ENCODE data around the gene UBXN7.
"Not testable (repeated sequence)": the region's sequence is repeated elsewhere in the genome, so short reads cannot be mapped to it uniquely, and the experiment has no call there.

The UBXN7 gene

GRCh38 chr3:196418601-196419000, 13.6 kb downstream of the UBXN7 start:
- peak; percentile 20 to 62 for DNase-seq

GRCh38 chr3:196414469-196414868, 17.8 kb downstream of the UBXN7 start:
- peak in 1 of 2 donors; percentile 31 for DNase-seq

GRCh38 chr3:196412704-196413103, 19.5 kb downstream of the UBXN7 start:
- DNase-seq: no peak

GRCh38 chr3:196409409-196409808, 22.8 kb downstream of the UBXN7 start:
- no peak for DNase-seq

- no peak for DNase-seq
Measured at GRCh38 chr3:196408565-196409300, 23.5 kb downstream of the UBXN7 start.

- no peak for DNase-seq
Measured at GRCh38 chr3:196406811-196407470, 25.3 kb downstream of the UBXN7 start.

- DNase-seq: no peak
Measured at GRCh38 chr3:196400331-196400730, 31.9 kb downstream of the UBXN7 start.

GRCh38 chr3:196399485-196399945, 32.7 kb downstream of the UBXN7 start:
- no peak for DNase-seq

GRCh38 chr3:196398782-196399181, 33.4 kb downstream of the UBXN7 start:
- no peak for DNase-seq

- DNase-seq: no peak
Measured at GRCh38 chr3:196397941-196398340, 34.3 kb downstream of the UBXN7 start.

- no peak for DNase-seq
Measured at GRCh38 chr3:196390116-196390515, 42.1 kb downstream of the UBXN7 start.

GRCh38 chr3:196388956-196389355, 43.3 kb downstream of the UBXN7 start:
- DNase-seq: no peak

- not testable (repeated sequence) for DNase-seq
Measured at GRCh38 chr3:196387941-196388340, 44.3 kb downstream of the UBXN7 start.

- not testable (repeated sequence) for DNase-seq
Measured at GRCh38 chr3:196386797-196387196, 45.4 kb downstream of the UBXN7 start.

GRCh38 chr3:196386034-196386433, 46.2 kb downstream of the UBXN7 start:
- not testable (repeated sequence) for DNase-seq

- not testable (repeated sequence) for DNase-seq
Measured at GRCh38 chr3:196385446-196385845, 46.8 kb downstream of the UBXN7 start.

GRCh38 chr3:196378146-196378841, 53.9 kb downstream of the UBXN7 start:
- peak; percentile 80 to 92 for DNase-seq

GRCh38 chr3:196377321-196377720, 54.9 kb downstream of the UBXN7 start:
- DNase-seq: no peak

GRCh38 chr3:196365736-196366135, 66.5 kb downstream of the UBXN7 start:
- DNase-seq: peak; percentile 15 to 60

GRCh38 chr3:196360586-196360985, 71.6 kb downstream of the UBXN7 start:
- DNase-seq: no peak

GRCh38 chr3:196358540-196358939, 73.7 kb downstream of the UBXN7 start:
- not testable (repeated sequence) for DNase-seq

GRCh38 chr3:196357905-196358304, 74.3 kb downstream of the UBXN7 start:
- DNase-seq: no peak

GRCh38 chr3:196356556-196356955, 75.7 kb downstream of the UBXN7 start:
- no peak for DNase-seq

Data from inflammatory macrophage (primary cell).